Subcutaneous adipose tissue (tissue), 4 donors: Measurements from ENCODE around the gene BCL2A1. TPM values are rescaled to one million over a fixed set of nuclear protein-coding genes. Genes with fewer than 3 reads are reported as not detected.

Experiments
- total RNA-seq, 4 donors: library from RNA; depleted of rRNA; stranded (reverse); fragments of >200 nt; gene quantifications; one replicate each; pipeline ENCODE4 v1.1.0, GENCODE V29; 2016
- TF ChIP-seq, protein P1 (sequence below): fragments of 450-650 bp; IDR thresholded peaks from one replicate; pipeline ENCODE4 v1.5.1; 2016; ENCODE audit warnings: low read depth, mild to moderate bottlenecking, control low read depth, antibody characterized with exemption, moderate library complexity

Gene BCL2A1
- total RNA-seq, 4 donors from 2014 or later: 4.8 to 53.5 (median 9.3) TPM; not detected in 1

DNA sequence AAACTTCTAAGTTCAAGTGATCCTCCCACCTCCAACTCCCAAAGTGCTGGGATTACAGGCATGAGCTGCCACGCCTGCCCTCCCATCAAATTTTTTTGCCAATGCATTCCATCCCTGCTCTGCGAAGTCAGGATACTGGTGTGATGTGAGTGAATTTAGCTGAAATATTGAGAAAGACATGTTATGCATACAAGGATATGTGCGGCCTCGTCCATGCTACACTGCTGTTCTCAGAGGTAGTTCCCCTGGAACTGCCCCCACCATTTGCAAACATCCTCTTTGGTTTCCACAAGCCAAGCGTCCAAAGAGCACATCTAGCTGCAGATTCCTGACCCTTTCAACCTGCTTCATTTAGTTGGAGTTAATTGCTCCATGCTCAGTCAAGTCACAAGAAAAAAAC is 36.5 kb upstream of the BCL2A1 start:
- TF ChIP-seq, protein P1, sequence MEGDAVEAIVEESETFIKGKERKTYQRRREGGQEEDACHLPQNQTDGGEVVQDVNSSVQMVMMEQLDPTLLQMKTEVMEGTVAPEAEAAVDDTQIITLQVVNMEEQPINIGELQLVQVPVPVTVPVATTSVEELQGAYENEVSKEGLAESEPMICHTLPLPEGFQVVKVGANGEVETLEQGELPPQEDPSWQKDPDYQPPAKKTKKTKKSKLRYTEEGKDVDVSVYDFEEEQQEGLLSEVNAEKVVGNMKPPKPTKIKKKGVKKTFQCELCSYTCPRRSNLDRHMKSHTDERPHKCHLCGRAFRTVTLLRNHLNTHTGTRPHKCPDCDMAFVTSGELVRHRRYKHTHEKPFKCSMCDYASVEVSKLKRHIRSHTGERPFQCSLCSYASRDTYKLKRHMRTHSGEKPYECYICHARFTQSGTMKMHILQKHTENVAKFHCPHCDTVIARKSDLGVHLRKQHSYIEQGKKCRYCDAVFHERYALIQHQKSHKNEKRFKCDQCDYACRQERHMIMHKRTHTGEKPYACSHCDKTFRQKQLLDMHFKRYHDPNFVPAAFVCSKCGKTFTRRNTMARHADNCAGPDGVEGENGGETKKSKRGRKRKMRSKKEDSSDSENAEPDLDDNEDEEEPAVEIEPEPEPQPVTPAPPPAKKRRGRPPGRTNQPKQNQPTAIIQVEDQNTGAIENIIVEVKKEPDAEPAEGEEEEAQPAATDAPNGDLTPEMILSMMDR: no peak

DNA sequence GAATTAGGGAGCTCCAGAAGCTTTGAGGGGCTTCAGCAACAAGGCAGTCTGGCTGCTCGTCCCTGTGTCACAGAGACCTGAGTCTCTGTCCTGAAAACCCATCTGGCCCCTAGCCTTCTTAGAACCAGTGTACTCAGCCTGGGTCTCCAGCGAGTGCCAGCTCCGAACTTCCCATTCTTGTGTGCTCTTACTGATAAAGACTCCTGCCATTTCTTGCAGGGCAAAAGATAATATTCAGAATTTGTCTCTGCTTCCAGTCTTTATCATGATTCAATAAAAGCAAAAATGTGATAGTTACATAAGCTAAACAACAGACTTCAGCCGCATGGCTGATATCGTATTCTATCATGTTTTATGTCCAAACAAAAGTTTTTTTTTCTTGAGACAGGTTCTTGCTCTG is 36.0 kb upstream of the BCL2A1 start:
- TF ChIP-seq, protein P1: no peak

DNA sequence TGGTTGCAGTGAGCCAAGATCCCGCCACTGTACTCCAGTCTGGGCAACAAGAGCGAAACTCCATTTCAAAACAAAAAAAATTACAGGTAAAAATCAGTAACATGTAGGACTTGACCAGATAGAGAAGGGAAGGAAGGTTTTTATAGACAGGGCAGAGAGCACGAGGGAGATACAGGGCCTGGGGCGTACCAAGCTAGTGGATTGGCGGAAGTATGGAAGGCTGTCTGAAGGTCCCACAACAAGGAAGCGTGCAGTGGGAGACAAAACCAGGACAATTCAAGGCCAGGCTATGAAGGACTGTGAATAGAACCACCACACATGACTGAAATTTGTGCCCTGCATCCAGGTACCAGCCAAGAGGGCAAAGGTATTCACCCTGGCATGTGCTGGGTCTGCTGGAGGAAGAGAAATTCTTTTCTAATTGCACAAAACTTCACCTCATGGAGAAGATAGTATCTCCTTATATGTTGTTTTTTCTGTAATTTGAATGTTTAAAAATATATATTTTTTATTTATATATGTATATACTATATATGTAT is 33.0 kb upstream of the BCL2A1 start:
- TF ChIP-seq, protein P1: no peak

DNA sequence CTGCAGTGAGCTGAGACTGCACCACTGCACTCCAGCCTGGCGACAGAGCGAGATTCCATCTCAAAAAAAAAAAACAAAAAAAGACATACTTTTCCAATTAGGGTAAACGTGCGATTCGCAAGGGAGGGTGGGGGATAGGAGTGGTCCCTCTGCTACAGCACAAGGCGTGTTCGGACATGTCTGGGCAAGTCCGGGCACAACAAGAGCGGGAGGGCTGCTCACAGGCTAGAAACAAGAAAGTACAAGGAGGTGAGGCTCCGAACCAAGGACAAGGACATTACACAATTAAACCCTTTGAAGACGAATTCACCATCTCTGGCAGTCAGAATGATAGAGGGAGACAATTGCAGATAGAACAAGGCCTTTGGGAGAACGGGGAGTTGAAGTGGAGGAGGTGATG is 32.2 kb upstream of the BCL2A1 start:
- TF ChIP-seq, protein P1: no peak

DNA sequence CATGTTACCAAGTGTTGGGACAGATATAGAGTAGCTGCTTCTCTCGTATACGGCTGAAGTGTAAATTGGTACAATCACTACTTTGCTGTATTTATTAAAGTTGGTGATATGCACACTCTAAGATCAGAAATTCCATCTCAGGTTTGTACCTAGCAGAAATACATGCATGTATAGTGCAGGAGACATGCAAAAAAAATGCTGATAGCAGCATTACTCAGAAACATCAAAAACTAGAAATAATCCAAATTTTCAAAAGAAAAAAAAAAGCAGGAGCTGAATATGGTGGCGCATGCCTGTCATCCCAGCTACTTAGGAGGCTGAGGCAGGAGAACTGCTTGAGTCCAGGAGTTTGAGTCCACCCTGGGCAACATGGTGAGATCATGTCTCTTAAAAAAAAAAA is 31.3 kb upstream of the BCL2A1 start:
- TF ChIP-seq, protein P1: no peak

DNA sequence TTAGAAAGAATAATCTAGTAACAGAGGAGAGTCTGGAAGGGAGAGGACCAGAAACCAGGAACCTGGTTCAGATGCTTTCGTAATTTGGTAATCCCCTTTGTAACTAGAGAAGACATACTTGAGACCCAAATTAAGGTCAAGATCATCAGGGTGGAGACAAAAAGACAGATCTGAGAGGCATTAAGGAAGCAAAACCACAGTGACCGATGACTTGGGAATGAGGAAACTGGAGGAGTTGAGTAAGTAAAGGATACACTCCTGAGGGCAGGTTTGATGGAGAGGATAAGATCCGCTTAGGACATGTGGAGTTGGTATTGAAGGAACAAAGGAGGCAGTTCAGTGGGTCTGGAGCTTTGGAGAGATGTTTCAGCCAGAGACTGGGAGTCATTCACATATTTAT is 23.6 kb upstream of the BCL2A1 start:
- TF ChIP-seq, protein P1: no peak

DNA sequence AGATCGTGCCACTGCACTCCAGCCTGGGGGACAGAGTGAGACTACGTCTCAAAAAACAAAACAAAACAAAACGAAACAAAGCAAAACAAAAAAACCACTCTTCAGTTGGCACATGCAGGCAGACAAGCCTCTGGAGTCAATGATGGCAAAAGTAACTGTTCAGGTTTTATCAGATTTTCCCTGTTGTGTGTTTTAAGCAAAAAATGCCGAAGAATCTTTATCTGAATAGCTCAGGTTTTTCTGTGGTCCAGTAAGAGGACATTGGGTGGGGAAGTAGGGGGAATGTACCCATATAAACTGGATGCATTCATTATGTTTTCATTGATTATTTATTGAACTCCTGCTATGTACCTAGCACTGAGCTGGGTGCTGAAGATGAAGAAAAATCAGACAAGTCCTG is 20.8 kb upstream of the BCL2A1 start:
- TF ChIP-seq, protein P1: no peak
